Pancreas (tissue), 10 donors: ENCODE measurements around the gene SMARCE1. TPM values are rescaled to one million over a fixed set of nuclear protein-coding genes. Genes with fewer than 3 reads are reported as not detected.

Source experiments
- ATAC-seq, 4 donors: fragments of 200-7000 bp; cut with Tn5 transposase; one replicate each; pipeline versions ENCODE4 v1.8.0 to v1.9.1; 2020; ENCODE audit warnings: mild to moderate bottlenecking in 4 of 4, moderate library complexity in 4 of 4
- DNase-seq, 6 donors: peaks; one replicate each; pipeline ENCODE4 v3.0.0-alpha.2; 2020
- FAIRE-seq: peaks from 2 replicates; lab custom pipeline; 2012; peaks lifted over from hg19 to GRCh38; lab: Jason Lieb, UNC
- H3K27ac ChIP-seq, 4 donors: fragments of 200-600 bp; sonication (generic); 1 replicate in 3 of 4; 2 replicates in 1 of 4; pipeline versions ENCODE4 v1.5.0 to v1.8.0; 2020
- H3K27me3 ChIP-seq, 4 donors: fragments of 200-600 bp; one replicate each; pipeline ENCODE4 v1.8.0; 2021
- H3K36me3 ChIP-seq, 3 donors: fragments of 200-600 bp; sonication (generic) in 1 of 3; one replicate each; pipeline versions ENCODE4 v1.5.0 to v1.8.0; 2020 to 2021
- H3K4me1 ChIP-seq, 3 donors: fragments of 200-600 bp; one replicate each; pipeline ENCODE4 v1.8.0; 2021
- H3K4me3 ChIP-seq, 4 donors: fragments of 200-600 bp; sonication (generic) in 2 of 4; one replicate each; pipeline versions ENCODE4 v1.5.0 to v1.8.0; 2020 to 2021
- H3K9me3 ChIP-seq, 4 donors: fragments of 200-600 bp; one replicate each; pipeline ENCODE4 v1.8.0; 2021
- CTCF ChIP-seq, 4 donors: fragments of 200-600 bp; sonication (generic) in 3 of 4; IDR thresholded peaks; one replicate each; pipeline versions ENCODE4 v1.5.0 to v1.8.0; 2021; ENCODE audit warnings: antibody characterized with exemption in 4 of 4
- WGBS, 2 donors: extraction: QIAGEN DNeasy Blood & Tissue Kit; methylation state at CpG; one replicate each; pipeline ENCODE4 v1.1.7; 2013; 5-methylcytosine and 5-hydroxymethylcytosine counted together
- intact Hi-C, 3 donors: fragments of 100-400 bp; cut with DNase I; formaldehyde crosslinking; loops; one replicate each; pipeline versions ENCODE4 v1.11.1 to v1.14.2; 2022
- polyA plus RNA-seq, 2 donors: library from polyadenylated mRNA; stranded (reverse); fragments of 200-250 nt; gene quantifications; one replicate each; pipeline ENCODE4 v1.2.3, GENCODE V29; 2013
- total RNA-seq, 6 donors: library from RNA; stranded (reverse); fragmentation: NEBNext Ultra II Directional in 4 of 6; extraction: Animal tissue kit (Norgen Biotek cat#: 25700) in 4 of 6; gene quantifications; one replicate each; pipeline versions ENCODE4 v1.2.1 to v1.2.4, GENCODE V29; 2021 to 2023
- donor health status: healthy with polysubstance abuse.
- donor health status: DM: no; HTN: no; CAD: no; lungs with moderate emphysema.
- donor health status: DM: no; HTN: no; CAD: no.
- donor health status: control.
- donor health status: control.
- donor health status: Bipolar disorder and iron deficiency.
- donor health status: DM: yes; HTN: yes; CAD: no.
- donor health status: DM: no; HTN: no; CAD: no.
- donor health status: DM: no; HTN: no; CAD: no.
- donor health status: DM: yes; HTN: yes; CAD: no.

Gene SMARCE1
- total and polyA plus RNA-seq, 8 donors = 21.7 to 55.8 (median 35.4) TPM

DNA sequence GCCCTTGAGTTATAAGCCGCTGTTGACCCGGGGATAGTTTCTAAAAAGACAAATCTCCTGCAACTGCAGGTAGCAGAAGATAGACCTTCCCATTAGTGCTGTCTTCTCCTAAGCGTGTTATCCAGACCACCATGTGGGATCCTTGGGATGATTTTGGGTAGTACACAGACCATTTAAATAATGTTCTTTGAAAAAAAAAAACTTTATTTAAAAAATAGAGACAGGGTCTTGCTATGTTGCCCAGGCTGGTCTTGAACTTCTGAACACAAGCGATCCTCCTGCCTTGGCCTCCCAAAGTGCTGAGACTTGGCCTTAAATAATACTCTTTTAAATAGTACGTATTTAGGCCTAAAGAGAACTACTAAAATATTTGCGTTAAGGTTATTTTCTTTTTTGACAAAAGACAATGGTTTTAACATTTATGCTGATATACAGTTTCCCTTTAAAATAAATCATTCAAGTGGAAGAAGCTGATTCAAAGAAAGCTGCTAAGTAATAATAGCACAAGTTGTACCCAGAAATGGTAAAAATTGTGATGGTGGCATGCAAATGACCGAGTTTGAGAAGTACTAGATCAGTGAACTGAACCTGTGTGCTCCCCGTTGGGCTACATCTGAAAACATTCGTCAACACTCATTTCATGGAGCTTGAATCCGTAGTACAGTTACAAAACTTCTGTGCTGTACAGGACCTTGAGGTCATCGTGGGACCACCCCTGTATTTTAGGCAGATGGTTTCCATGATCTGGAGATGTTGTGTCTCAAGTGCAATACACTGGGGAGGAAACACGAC is 24.0 kb downstream of the SMARCE1 start:
- peaks cover 0 to 4% (median 1%) of the 10 kb centered on the region in 3 donors for H3K36me3 ChIP-seq
- no peak for DNase-seq
- TF ChIP-seq CTCF (IDR thresholded peaks at IDR 0.05) = no peak
- peaks cover 0 to 7% (median 3%) of the 10 kb centered on the region in 4 donors for H3K27me3 ChIP-seq
- H3K27ac ChIP-seq = no peak overlapping the region
- no peaks in the 10 kb centered on the region for H3K4me1 ChIP-seq
- no peaks in the 10 kb centered on the region for H3K9me3 ChIP-seq
- no peak for FAIRE-seq
- intact Hi-C loops = no loop called here
- WGBS, 2 donors = 65 to 85% methylated on average over 12 of the region's 12 CpGs
- ATAC-seq = no peak
- H3K4me3 ChIP-seq = no peak overlapping the region

- H3K27me3 ChIP-seq = peaks cover 0 to 13% (median 3%) of the 10 kb centered on the region in 4 donors
- no peaks in the 10 kb centered on the region for H3K9me3 ChIP-seq
- H3K36me3 ChIP-seq = no peaks in the 10 kb centered on the region
- no peaks in the 10 kb centered on the region for H3K4me1 ChIP-seq
- H3K27ac ChIP-seq = no peak overlapping the region
- intact Hi-C loops = no loop called here
- no peak overlapping the region for H3K4me3 ChIP-seq
- DNase-seq = no peak
- WGBS, 2 donors = 31 to 44% methylated on average over 3 of the region's 3 CpGs
- TF ChIP-seq CTCF (IDR thresholded peaks at IDR 0.05) = no peak
- no peak for FAIRE-seq
- ATAC-seq = no peak
These were observed 25.1 kb downstream of the SMARCE1 start for GRCh38 chr17:40622509-40622928.

DNA sequence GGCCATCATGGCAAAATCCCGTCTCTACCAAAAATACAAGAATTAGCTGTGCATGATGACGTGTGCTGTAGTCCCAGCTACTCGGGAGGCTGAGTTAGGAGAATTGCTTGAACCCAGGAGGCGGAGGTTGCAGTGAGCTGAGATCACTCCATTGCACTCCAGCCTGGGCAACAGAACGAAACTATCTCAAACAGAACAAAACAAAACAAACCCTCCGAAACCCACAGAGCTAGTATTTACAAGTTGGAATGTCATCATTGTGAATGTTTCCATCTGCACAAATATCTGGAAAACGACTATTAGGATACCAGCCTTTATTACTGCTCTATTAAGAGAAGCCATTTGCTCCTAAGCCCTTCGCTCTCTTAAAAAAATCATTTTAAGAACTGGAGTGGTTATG is 26.0 kb downstream of the SMARCE1 start:
- no peak for DNase-seq
- WGBS, 2 donors = 45 to 60% methylated on average over 8 of the region's 8 CpGs
- no peaks in the 10 kb centered on the region for H3K4me1 ChIP-seq
- no peak for TF ChIP-seq CTCF (IDR thresholded peaks at IDR 0.05)
- FAIRE-seq = no peak
- H3K27ac ChIP-seq = no peak overlapping the region
- H3K4me3 ChIP-seq = no peak overlapping the region
- intact Hi-C loops = no loop called here
- no peaks in the 10 kb centered on the region for H3K9me3 ChIP-seq
- peaks cover 0 to 14% (median 3%) of the 10 kb centered on the region in 4 donors for H3K27me3 ChIP-seq
- no peak for ATAC-seq
- H3K36me3 ChIP-seq = no peaks in the 10 kb centered on the region

DNA sequence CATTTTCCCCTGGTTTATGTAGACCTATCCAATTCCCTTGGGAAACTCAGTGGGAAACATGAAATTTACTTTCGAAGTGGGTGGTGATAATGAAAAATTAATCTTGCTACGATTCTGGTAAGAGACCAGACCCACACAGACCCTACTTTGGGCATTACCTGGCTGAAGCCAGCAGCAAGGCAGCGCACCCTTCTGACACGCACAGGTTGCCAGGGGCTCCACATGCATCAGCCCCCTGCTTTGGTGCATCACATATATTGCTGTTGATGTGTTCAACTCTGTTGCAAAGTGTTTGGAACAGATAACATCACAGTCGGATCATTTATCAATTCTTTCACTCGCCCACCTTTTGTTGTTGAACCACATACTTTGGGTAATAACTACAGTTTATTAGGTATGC is 26.6 kb downstream of the SMARCE1 start:
- H3K4me1 ChIP-seq = no peaks in the 10 kb centered on the region
- TF ChIP-seq CTCF (IDR thresholded peaks at IDR 0.05) = no peak
- intact Hi-C loops = no loop called here
- H3K9me3 ChIP-seq = no peaks in the 10 kb centered on the region
- ATAC-seq (no peak), FAIRE-seq (no peak), DNase-seq (no peak)
- H3K4me3 ChIP-seq = no peak overlapping the region
- peaks cover 0 to 14% (median 3%) of the 10 kb centered on the region in 4 donors for H3K27me3 ChIP-seq
- 62 to 80% methylated on average over 6 of the region's 6 CpGs for WGBS, 2 donors
- H3K36me3 ChIP-seq = no peaks in the 10 kb centered on the region
- no peak overlapping the region for H3K27ac ChIP-seq
